ENCODE measurements around the gene TRIO.

The TRIO gene

DNA sequence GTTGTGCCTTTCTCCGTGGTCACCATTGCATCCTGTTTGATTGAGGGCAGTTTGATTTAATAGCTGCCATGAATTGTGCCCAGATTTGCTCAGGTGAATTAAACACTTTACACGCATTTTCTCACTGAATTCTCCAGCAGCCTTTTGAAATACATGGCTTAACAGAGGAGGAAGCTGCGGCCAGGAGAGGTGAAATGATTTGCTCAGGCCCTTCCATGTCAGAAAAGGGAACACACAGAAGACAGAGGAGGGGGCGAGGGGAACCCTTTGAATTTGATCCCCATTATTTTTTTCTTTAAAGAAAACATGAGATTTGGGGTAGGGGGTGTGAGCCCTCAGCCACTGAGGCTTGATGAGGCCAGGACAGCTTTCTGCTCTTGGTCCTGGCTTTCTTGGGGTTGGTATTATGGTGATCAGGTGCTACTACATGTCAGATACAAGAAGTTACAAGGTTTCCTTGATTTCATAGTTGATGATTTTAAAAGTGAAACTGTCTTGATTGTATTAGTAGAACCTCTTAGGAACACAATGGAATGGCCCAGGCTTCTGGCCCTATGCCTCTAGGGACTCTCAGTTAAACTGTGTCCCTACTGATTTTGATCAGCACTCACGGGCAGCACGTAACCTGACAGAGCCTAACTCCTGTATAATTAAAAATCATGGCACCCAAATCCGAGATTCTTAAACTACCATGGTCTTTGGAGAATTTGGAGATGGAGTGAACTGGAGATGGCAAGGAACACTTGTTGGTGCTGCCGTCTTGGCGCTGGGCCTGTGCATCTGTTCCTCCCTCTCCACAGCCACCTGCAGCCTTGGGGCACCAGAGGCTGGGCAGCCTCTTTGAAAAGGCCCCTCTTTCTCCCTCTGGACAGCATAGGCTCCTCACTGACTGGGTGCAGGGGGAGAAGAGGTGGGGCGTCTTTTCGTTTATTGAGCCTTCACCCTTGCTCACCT is 107.9 kb downstream of the TRIO start:
- no peak for DNase-seq

- DNase-seq, result no peak
Measured at GRCh38 chr5:14251733-14252132, 108.6 kb downstream of the TRIO start.

- DNase-seq, result no peak
Measured at GRCh38 chr5:14252793-14253192, 109.7 kb downstream of the TRIO start.

- DNase-seq, result no peak
Measured at GRCh38 chr5:14254686-14255085, 111.5 kb downstream of the TRIO start.

GRCh38 chr5:14256026-14256690 is 113.0 kb downstream of the TRIO start:
- DNase-seq, result no peak

DNA sequence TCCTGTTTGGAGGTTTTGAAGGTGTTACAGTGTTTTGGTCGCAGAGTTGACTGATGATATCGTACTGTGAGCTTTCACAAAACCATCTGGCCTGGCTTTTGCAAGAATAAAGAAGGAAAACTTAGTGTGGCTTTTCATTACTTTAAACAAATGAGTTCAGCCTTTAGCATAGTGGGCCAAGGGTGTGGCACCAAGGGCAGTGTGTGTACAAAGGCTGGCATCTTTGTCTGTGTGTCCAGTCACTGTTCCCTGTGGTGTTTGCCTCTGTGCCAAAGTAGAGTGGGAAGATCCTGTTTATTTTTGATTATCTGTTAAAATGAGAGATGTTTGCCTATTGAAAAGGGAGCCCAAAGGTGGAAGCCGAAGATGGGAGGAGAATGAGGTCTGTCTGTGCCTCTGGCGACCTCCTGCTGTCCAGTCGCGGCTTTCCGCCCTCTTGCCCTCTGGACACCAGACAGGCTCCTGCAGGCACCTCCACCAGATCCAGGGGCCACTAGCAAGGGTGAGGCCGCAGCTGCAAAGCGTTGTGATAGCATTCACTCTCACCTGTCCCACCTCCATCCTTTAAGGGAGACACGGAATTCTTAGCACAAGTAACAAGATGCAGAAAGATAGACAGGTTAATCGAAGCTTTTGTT is 113.7 kb downstream of the TRIO start:
- no peak for DNase-seq

DNA sequence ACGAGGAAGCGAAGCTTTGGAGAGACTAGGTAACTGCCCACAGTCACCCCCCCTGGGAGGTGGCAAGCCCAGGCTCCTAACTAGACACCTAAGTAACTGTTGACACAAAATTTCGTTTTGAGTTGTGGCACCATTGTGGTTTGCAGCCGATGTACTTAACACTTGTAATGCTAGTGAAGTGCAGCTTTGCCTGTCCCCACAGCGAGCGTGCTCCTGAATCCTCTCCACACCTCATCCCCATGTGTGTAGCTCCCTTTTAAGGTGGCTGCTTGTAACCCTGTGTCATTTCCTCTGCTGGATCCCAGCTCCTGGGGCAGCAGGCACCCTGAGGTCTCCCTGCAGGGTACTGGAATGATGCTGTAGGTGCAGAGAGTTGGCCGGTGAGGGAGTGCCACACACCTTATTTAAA is 114.9 kb downstream of the TRIO start:
- peak in 1 of 2 experiments; percentile 30 for DNase-seq

DNA sequence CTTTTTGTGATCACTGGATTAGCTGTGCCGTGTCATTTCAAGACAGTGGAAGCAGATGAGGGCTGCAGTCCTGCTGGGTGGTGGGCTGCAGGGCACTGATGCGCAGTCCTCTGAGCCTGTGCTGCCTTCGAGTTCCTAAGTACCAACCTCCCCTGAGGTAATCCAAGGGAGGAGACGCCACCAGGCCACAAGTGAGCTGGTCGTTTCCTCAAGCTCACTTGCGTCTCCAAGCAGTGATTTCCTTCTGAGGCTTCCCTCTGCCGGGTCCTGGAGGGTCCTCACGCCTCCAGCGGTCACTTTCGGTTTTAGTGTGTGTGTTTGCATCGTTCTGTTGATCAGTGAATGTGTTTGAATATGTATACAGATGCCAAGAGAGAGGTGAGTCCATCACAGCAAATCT is 115.7 kb downstream of the TRIO start:
- DNase-seq, result no peak

DNA sequence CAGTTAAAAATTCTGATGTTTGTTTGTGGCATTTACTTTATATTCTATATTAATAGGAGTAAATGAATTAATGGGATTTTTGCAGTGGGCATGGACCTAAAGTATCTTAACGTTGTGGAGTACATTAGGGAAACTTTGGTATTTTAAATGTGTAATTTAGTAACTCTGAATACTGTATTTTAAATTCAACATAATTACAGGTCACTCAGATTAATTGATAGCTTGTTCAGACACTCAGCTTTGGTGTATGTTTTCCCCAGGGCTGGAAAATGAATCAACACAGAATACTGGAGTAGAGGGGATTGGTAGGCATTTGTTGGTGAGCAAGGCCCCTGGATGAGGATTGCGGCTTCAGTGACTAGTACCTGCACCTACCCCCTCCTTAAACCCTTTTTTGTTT is 117.5 kb downstream of the TRIO start:
- no peak for DNase-seq

DNA sequence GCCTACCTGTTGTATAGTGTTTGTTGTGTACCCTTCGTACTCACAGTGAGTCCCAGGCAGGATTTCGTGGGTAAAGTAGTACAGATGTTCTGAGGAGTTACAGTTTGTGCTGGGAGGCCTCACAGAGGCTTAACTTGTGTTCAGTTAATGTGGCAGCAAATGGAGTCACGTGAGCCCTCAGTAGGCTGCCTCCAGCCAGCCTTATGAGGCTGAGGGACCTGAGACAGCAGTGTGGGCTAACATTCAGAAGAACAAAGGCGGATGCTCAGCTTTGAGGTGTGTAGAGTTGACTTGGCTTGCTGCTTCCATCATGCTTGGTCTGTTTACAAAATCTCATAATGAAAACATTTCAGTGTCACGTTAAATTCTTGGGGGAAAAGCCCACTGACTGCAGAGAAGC is 118.1 kb downstream of the TRIO start:
- no peak for DNase-seq

- DNase-seq, result no peak
Measured at GRCh38 chr5:14261856-14262611, 118.9 kb downstream of the TRIO start.

DNA sequence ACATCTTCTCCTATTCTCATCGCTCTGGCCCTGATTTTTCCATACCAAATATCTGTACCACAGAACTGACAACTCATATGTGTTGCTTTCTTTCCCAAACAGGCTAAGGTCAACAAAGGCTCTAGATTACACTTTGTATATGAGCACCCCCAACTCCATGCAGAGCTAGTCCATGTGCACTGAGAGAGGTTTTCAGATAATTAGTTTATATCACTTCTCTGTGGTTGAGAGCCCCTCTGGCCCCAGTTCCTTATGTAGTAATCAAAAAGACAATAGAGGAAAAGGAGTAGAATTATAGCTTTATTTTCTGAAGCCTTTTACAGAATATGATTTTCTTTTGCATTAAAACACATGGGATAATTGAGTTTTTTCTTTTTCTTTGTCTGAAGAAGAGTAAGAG is 120.0 kb downstream of the TRIO start:
- no peak for DNase-seq

DNA sequence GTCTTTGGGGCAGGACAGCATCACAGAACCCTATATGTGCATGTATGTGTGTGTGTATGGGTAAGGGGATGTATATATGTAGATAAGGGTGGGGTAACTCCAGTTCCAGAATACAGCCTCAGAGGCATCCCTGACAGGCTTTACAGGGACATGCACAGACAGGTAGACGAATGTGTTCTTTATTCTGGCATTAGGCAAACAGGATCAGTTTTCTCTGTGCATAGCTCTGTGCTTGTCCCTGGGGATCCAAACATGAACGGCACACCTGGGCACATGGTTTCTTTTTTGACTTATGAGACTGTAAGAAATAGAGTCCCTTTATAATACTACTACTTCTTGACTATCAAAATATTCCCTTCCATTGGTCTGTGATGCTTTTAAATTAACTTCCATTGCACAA is 120.6 kb downstream of the TRIO start:
- DNase-seq, result no peak

DNA sequence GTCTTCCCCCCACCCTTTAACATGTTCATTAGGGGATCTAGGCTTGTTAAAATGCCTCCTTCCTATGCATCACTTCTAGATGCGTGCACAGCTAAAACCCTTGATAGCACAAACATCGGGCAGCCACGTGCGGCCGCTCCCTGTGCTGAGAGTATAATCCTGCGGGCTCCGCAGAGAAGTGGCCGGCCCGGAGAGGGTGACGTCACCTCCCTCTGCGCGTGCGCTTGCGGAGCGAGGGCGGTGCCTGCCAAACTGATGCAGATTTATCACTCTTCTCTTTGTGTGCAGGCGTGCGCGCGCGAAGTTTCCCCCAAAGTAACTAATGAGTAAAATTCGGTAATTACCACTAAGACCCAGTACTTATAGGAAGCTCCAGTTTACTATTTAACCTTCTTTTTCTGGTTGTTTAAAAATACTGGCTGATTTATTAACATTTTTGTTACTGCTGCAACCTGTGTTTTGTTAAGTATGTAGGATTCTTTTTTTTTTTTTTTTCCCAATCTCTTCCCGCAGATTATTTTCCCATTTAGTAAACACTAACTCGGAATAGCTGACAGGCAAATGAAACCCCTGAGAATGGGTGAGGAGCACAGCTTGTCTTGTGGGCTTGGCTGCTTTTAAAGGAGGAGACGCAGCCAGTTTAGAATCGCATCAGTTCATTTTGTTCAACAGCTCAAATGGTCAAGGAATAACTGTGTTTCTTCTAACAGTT is 121.6 kb downstream of the TRIO start:
- peak; percentile 93 to 96 for DNase-seq

- DNase-seq, result peak; percentile 96 to 99
Measured at GRCh38 chr5:14265570-14265969, 122.4 kb downstream of the TRIO start.

GRCh38 chr5:14266171-14266570 is 123.0 kb downstream of the TRIO start:
- peak in 1 of 2 experiments; percentile 34 for DNase-seq

GRCh38 chr5:14266686-14267085 is 123.5 kb downstream of the TRIO start:
- peak in 1 of 2 experiments; percentile 36 for DNase-seq

DNA sequence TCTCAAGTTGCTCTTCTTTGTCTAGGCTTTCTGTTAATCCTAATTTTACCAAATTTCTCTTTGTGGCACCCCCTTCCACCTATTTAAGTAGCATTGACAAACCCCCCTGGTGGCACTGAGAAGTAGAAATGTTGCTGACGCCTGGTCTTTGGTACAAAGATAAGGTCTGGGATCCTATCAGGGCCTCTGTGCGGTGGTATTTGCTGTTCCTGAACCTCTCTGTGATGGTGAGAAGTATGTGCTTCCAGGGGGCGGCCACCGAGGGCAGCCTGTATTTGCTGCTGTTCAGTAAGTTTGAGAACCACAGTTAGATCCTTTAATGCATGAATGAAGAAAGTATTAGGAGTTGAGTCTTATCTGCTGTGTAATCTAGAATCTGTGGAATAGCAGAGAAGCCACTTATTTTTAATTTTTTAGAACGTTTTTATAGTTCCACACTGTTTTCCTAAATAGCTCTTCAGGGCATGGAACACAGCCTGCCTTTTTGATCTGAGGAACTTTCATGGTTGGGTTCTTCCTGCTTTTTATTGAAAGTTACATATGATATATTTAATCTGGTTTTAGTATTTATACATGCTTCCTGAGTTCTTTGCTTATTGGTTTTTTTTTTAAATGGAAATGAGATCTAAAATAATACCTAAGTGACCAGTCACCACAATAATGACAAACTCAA is 124.2 kb downstream of the TRIO start:
- peak; percentile 17 to 77 for DNase-seq

DNA sequence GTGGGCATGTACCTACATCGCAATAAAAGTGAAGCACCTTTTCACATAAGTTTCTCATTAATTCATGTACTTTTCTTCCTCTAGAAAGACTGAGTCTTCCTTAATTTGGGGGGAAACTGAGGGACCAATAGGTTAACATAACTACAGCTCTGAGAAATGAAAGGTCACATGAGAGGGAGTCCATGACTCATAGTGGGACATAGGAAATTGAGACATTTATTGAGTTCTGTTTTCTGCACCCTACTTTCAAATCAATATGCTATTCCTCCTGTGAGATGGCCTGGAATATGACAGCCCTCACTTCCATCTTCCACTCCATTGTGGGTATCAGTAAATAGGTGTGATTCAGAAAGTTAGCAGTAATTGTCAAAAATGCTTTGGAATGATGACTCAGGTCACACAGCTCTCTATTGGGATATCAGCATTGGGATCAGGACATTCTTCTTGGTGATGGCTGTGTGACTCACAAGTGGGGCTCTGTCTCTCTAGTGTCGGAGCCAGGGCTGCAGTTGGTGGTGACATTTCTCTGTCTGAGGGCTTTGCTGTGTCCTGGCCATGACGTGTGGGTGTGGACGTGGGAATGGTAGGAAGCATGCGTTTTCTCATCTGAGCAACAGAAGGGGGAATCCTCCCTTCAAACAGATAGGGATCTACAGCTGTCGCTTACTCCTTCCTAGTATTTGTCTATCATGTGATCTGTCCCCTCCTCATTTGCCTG is 125.0 kb downstream of the TRIO start:
- peak; percentile 98 to 99 for DNase-seq

DNA sequence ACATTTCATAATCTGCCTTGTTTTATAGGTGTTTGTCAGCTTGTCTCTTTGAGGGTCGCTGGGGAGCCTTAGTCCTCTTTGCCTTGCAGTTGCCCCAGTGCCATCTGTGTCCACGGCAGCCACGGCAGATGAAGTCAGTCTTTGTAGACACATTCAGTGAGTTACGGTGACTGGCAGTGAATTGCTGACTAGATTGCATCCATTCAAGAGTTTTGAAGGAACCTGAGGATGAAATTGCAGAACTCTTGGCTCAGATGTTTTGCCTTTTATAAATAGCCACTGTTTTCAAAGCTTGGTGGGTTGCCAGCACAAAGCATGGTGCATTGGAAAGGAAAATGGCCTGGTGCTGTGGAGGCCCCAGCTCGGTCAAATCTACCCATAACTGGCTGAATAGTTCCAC is 125.6 kb downstream of the TRIO start:
- DNase-seq, result no peak

DNA sequence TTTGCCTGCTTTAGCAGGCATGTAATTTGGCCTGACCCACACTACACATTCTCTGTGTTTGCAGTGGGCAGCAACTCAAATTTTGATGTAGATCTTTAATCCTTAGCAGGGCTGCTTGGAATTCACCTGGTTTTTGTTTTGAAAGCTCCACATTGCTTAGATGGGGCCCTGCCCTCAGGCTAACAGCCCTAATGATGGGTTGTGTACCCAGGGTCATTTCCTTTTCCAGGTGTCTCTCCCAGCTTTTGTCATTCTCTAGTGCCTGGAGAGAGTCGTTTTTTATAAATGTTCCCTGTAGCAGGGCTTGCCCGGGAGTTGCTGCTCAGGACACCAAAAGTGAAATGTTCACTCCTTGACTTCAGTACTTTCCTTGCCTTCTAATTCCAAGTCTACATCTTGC is 126.3 kb downstream of the TRIO start:
- DNase-seq, result peak in 1 of 2 experiments; percentile 57

All from SW 1271 (cell line).